HepG2 (cell line): ENCODE measurements around the gene PRELID2. TPM values are rescaled to one million over a fixed set of nuclear protein-coding genes. Genes with fewer than 3 reads are reported as not detected.

Source experiments
- ADNP ChIP-seq: sonication (generic); formaldehyde crosslinking; IDR thresholded peaks from 2 replicates; pipeline ENCODE4 v1.4.0; 2020; ENCODE audit warnings: missing genetic modification reagents
- FOXJ3 ChIP-seq: sonication (generic); formaldehyde crosslinking; IDR thresholded peaks from 2 replicates; pipeline ENCODE4 v1.4.0; 2020; ENCODE audit warnings: missing genetic modification reagents, mild to moderate bottlenecking, borderline replicate concordance
- FOXO1 ChIP-seq: sonication (generic); formaldehyde crosslinking; IDR thresholded peaks from 2 replicates; pipeline ENCODE4 v1.4.0; 2020; ENCODE audit warnings: missing genetic modification reagents
- GABPB1 ChIP-seq: IDR thresholded peaks from 2 replicates; pipeline ENCODE4 v1.6.1; 2016; ENCODE audit warnings: mild to moderate bottlenecking, missing genetic modification reagents, moderate library complexity, missing compliant biosample characterization
- GPN1 ChIP-seq: sonication (generic); formaldehyde crosslinking; IDR thresholded peaks from 2 replicates; pipeline ENCODE4 v1.5.1; 2020; ENCODE audit warnings: missing genetic modification reagents, borderline replicate concordance
- HES4 ChIP-seq: sonication (generic); formaldehyde crosslinking; IDR thresholded peaks from 2 replicates; pipeline ENCODE4 v1.9.0; 2021; ENCODE audit warnings: mild to moderate bottlenecking, missing genetic modification reagents, borderline replicate concordance
- MAZ ChIP-seq, 2 experiments: sonication (generic) in 1 of 2; formaldehyde crosslinking in 1 of 2; IDR thresholded peaks; 2 replicates each; pipeline versions ENCODE4 v1.5.0 to v1.6.1; 2012 to 2020; ENCODE audit warnings: low read depth in 2 of 2, mild to moderate bottlenecking in 2 of 2, borderline replicate concordance in 1 of 2, improper control_type of control experiment in 1 of 2, low read length in 1 of 2, missing genetic modification reagents in 1 of 2, moderate library complexity in 1 of 2
- NCOA1 ChIP-seq: sonication (generic); formaldehyde crosslinking; IDR thresholded peaks from 2 replicates; pipeline ENCODE4 v1.9.0; 2021; ENCODE audit warnings: missing genetic modification reagents
- NFKB2 ChIP-seq: sonication (generic); formaldehyde crosslinking; IDR thresholded peaks from 2 replicates; pipeline ENCODE4 v1.4.0; 2020; ENCODE audit warnings: missing genetic modification reagents, borderline replicate concordance
- NRL ChIP-seq: sonication (generic); formaldehyde crosslinking; IDR thresholded peaks from 2 replicates; pipeline ENCODE4 v1.5.0; 2020; ENCODE audit warnings: missing genetic modification reagents, mild to moderate bottlenecking, moderate library complexity, borderline replicate concordance
- PATZ1 ChIP-seq: sonication (generic); formaldehyde crosslinking; IDR thresholded peaks from 2 replicates; pipeline ENCODE4 v1.4.0; 2020; ENCODE audit warnings: missing genetic modification reagents
- PHF20 ChIP-seq: sonication (generic); formaldehyde crosslinking; IDR thresholded peaks from 2 replicates; pipeline ENCODE4 v1.5.0; 2020; ENCODE audit warnings: mild to moderate bottlenecking, missing genetic modification reagents
- RBFOX2 ChIP-seq: fragments of 200-400 bp; formaldehyde crosslinking; IDR thresholded peaks from 2 replicates; pipeline ENCODE4 v1.6.1; 2017; ENCODE audit warnings: low read depth, mild to moderate bottlenecking, low read length
- SIN3A ChIP-seq: IDR thresholded peaks from 2 replicates; pipeline ENCODE4 v1.6.1; 2011; ENCODE audit warnings: low read depth, mild to moderate bottlenecking, control low read depth, low read length, borderline replicate concordance
- SOX6 ChIP-seq, 2 experiments: fragments of 450-650 bp in 1 of 2; sonication (generic) in 1 of 2; formaldehyde crosslinking in 1 of 2; IDR thresholded peaks; 2 replicates each; pipeline versions ENCODE4 v1.4.0 to v1.6.1; 2017 to 2020; ENCODE audit warnings: antibody characterized with exemption in 1 of 2, mild to moderate bottlenecking in 1 of 2, missing genetic modification reagents in 1 of 2
- TBX2 ChIP-seq: sonication (generic); formaldehyde crosslinking; IDR thresholded peaks from 2 replicates; pipeline ENCODE4 v1.5.0; 2020; ENCODE audit warnings: missing genetic modification reagents, mild to moderate bottlenecking, borderline replicate concordance
- ZNF292 ChIP-seq: sonication (generic); formaldehyde crosslinking; IDR thresholded peaks from 2 replicates; pipeline ENCODE4 v1.8.1; 2022; ENCODE audit warnings: mild to moderate bottlenecking, low read depth, missing genetic modification reagents, borderline replicate concordance
- ZNF329 ChIP-seq: sonication (generic); formaldehyde crosslinking; IDR thresholded peaks from 2 replicates; pipeline ENCODE4 v1.9.0; 2021; ENCODE audit warnings: low read depth, mild to moderate bottlenecking, missing genetic modification reagents
- ZNF574 ChIP-seq: sonication (generic); formaldehyde crosslinking; IDR thresholded peaks from 2 replicates; pipeline ENCODE4 v1.4.0; 2020; ENCODE audit warnings: missing genetic modification reagents
- ZNF605 ChIP-seq: sonication (generic); formaldehyde crosslinking; IDR thresholded peaks from 2 replicates; pipeline ENCODE4 v1.8.0; 2022; ENCODE audit warnings: mild to moderate bottlenecking, missing genetic modification reagents
- ZNF740 ChIP-seq: sonication (generic); formaldehyde crosslinking; IDR thresholded peaks from 2 replicates; pipeline ENCODE4 v1.4.0; 2020; ENCODE audit warnings: missing genetic modification reagents
- ZNF777 ChIP-seq: sonication (generic); formaldehyde crosslinking; IDR thresholded peaks from 2 replicates; pipeline ENCODE4 v1.4.0; 2020; ENCODE audit warnings: missing genetic modification reagents
- ZNF891 ChIP-seq: sonication (generic); formaldehyde crosslinking; IDR thresholded peaks from 2 replicates; pipeline ENCODE4 v1.5.0; 2020; ENCODE audit warnings: mild to moderate bottlenecking, missing genetic modification reagents
- ZSCAN22 ChIP-seq: sonication (generic); formaldehyde crosslinking; IDR thresholded peaks from 2 replicates; pipeline ENCODE4 v1.4.0; 2020; ENCODE audit warnings: mild to moderate bottlenecking, missing genetic modification reagents
- polyA plus RNA-seq, 8 experiments: library from polyadenylated mRNA; depleted of rRNA in 3 of 8; stranded (reverse) in 7 of 8; unstranded in 1 of 8; fragments of >200 nt; fragmentation: Illumina TruSeq in 4 of 8; extraction: Trizol in 4 of 8; gene quantifications; 2 replicates each; pipeline versions ENCODE4 v1.2.1 to v1.2.3, GENCODE V29; 2011 to 2016; ENCODE audit warnings: low read depth in 4 of 8, missing spikeins in 1 of 8, mixed read lengths in 1 of 8; ENCODE audit not compliant: insufficient read depth in 1 of 8
- total RNA-seq, 5 experiments: library from RNA; depleted of rRNA; stranded (reverse); fragments of >200 nt; fragmentation: Illumina TruSeq; extraction: Trizol; gene quantifications; 2 replicates each; pipeline ENCODE4 v1.2.3, GENCODE V29; 2016; ENCODE audit warnings: low read depth in 1 of 5

PRELID2 gene
- total and polyA plus RNA-seq, 2 of the 13 experiments (the other 11 are each of a cell fraction or from before 2014, with no cell fraction given) = 10.0 to 22.9 TPM

- peak; percentile 67 for TF ChIP-seq PATZ1
- peak; percentile 27; the same call in 1 of the 2 replicates for TF ChIP-seq FOXO1 (CRISPR knock-in tag)
- TF ChIP-seq ZNF329 = no peak
- no peak for TF ChIP-seq MAZ (IDR thresholded peaks at IDR 0.05; ENCODE audit: borderline replicate concordance, low read depth, low read length)
- TF ChIP-seq MAZ (CRISPR knock-in tag; IDR thresholded peaks at IDR 0.05; ENCODE audit: low read depth) = peak; percentile 60
- 0 out of 2 replicates have a peak, but pooled peaks have one; percentile 33 for TF ChIP-seq TBX2
- peak; percentile 30; the same call in 1 of the 2 replicates for TF ChIP-seq GABPB1 (CRISPR knock-in tag)
- 0 out of 2 replicates have a peak, but pooled peaks have one; percentile 13 for TF ChIP-seq ZNF605
- no peak for TF ChIP-seq NCOA1 (CRISPR knock-in tag)
- peak; percentile 80 for TF ChIP-seq NRL (CRISPR knock-in tag)
- no peak for TF ChIP-seq SOX6 (IDR thresholded peaks at IDR 0.05)
- TF ChIP-seq SOX6 (CRISPR knock-in tag; IDR thresholded peaks at IDR 0.05) = peak; percentile 16; the same call in 1 of the 2 replicates
- TF ChIP-seq ZNF292 (CRISPR knock-in tag) = peak; percentile 78; the same call in 1 of the 2 replicates
- 0 out of 2 replicates have a peak, but pooled peaks have one; percentile 14 for TF ChIP-seq RBFOX2
- no peak for TF ChIP-seq ZNF574
- peak; percentile 51; the same call in 1 of the 2 replicates for TF ChIP-seq PHF20 (CRISPR knock-in tag)
- TF ChIP-seq HES4 (CRISPR knock-in tag) = no peak
- no peak for TF ChIP-seq GPN1 (CRISPR knock-in tag)
- TF ChIP-seq ZNF777 (CRISPR knock-in tag) = no peak
- no peak for TF ChIP-seq FOXJ3 (CRISPR knock-in tag)
- TF ChIP-seq ZNF740 (CRISPR knock-in tag) = no peak
- TF ChIP-seq ADNP (CRISPR knock-in tag) = no peak
- peak; percentile 86 for TF ChIP-seq ZNF891 (CRISPR knock-in tag)
- TF ChIP-seq NFKB2 (CRISPR knock-in tag) = no peak
- 0 out of 2 replicates have a peak, but pooled peaks have one; percentile 26 for TF ChIP-seq SIN3A
- no peak for TF ChIP-seq ZSCAN22 (CRISPR knock-in tag)
Observed at GRCh38 chr5:145856285-145856818, 21.2 kb upstream of the PRELID2 start (continued).
